Lower lobe of right lung (tissue), 2 donors: ENCODE data around the gene THAP6. TPM values are rescaled to one million over a fixed set of nuclear protein-coding genes. Genes with fewer than 3 reads are reported as not detected.

Experiments
- ATAC-seq, 2 donors: fragments of 200-7000 bp; cut with Tn5 transposase; one replicate each; pipeline ENCODE4 v1.9.1; 2020 to 2022; ENCODE audit warnings: mild to moderate bottlenecking in 2 of 2, moderate library complexity in 2 of 2
- DNase-seq: peaks from one replicate; pipeline ENCODE4 v3.0.0-alpha.2; 2020
- H3K27ac ChIP-seq: fragments of 200-600 bp; one replicate; pipeline ENCODE4 v1.8.0; 2022
- H3K27me3 ChIP-seq: fragments of 200-600 bp; one replicate; pipeline ENCODE4 v1.8.0; 2022; ENCODE audit warnings: low read depth
- H3K36me3 ChIP-seq: fragments of 200-600 bp; one replicate; pipeline ENCODE4 v1.8.0; 2022; ENCODE audit warnings: mild to moderate bottlenecking
- H3K4me1 ChIP-seq: fragments of 200-600 bp; one replicate; pipeline ENCODE4 v1.8.0; 2022
- H3K4me3 ChIP-seq: fragments of 200-600 bp; one replicate; pipeline ENCODE4 v1.8.0; 2022; ENCODE audit warnings: mild to moderate bottlenecking
- H3K9me3 ChIP-seq: fragments of 200-600 bp; one replicate; pipeline ENCODE4 v1.8.0; 2022
- intact Hi-C: fragments of 100-400 bp; cut with DNase I; formaldehyde crosslinking; loops from one replicate; pipeline ENCODE4 v1.11.0; 2022
- total RNA-seq: library from RNA; stranded (reverse); fragmentation: NEBNext Ultra II Directional; extraction: Animal tissue kit (Norgen Biotek cat#: 25700); gene quantifications from one replicate; pipeline ENCODE4 v1.2.1, GENCODE V29; 2021
- TF ChIP-seq, protein P1 (sequence below): fragments of 200-600 bp; IDR thresholded peaks from one replicate; pipeline ENCODE4 v1.8.0; 2022; ENCODE audit warnings: antibody characterized with exemption, mild to moderate bottlenecking
- donor health status: DM: no; HTN: yes; CAD: no; lungs with severe emphysema.

THAP6 gene
- total RNA-seq, 1 donor from 2014 or later, result 20.6 TPM

DNA sequence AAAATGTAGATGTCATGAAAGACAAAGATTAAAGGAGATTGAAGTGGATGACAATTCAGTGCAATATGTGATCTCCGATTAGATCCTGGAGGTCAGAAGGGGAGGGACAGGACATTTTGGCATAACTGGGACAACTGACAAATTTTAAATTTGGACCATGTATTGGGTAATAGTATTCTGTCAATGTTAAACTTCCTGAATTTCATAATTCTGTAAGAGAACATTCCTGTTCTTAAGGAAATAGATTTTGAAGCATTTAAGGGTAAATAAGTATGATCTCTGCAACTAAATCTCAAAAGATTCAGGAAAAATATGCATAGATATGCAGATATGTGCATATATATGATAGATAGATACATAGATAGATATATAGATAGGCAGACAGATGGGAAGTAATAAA, 52.6 kb downstream of the THAP6 start:
- TF ChIP-seq, protein P1, sequence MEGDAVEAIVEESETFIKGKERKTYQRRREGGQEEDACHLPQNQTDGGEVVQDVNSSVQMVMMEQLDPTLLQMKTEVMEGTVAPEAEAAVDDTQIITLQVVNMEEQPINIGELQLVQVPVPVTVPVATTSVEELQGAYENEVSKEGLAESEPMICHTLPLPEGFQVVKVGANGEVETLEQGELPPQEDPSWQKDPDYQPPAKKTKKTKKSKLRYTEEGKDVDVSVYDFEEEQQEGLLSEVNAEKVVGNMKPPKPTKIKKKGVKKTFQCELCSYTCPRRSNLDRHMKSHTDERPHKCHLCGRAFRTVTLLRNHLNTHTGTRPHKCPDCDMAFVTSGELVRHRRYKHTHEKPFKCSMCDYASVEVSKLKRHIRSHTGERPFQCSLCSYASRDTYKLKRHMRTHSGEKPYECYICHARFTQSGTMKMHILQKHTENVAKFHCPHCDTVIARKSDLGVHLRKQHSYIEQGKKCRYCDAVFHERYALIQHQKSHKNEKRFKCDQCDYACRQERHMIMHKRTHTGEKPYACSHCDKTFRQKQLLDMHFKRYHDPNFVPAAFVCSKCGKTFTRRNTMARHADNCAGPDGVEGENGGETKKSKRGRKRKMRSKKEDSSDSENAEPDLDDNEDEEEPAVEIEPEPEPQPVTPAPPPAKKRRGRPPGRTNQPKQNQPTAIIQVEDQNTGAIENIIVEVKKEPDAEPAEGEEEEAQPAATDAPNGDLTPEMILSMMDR, result no peak
- Histone ChIP-seq H3K27ac (no peak overlapping the region), H3K9me3 (no peaks in the 10 kb centered on the region), H3K27me3 (no peaks in the 10 kb centered on the region), H3K4me3 (no peak overlapping the region), H3K4me1 (no peaks in the 10 kb centered on the region), H3K36me3 (no peaks in the 10 kb centered on the region)
- intact Hi-C loops, result no loop called here
- ATAC-seq (no peak), DNase-seq (no peak)

DNA sequence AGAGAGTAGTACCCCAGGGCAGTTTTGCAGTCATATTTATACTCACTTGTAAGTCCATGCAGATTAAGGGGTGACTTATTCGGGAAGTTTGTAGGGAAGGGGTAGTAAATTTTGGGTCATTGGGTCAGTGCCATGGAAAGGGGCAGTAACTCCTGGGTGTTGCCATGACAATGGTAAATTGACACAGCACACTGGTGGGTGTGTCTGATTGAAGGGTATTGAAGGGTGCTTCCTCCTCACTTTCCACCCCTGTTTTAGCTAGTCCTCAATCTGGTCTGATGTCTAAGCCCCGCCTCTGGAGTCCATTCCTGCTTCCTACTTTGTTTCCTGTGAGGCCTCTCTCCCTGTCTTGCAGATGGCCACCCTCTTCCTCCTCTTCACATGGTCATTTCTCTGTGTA, 53.5 kb downstream of the THAP6 start:
- Histone ChIP-seq H3K27me3 (no peaks in the 10 kb centered on the region), H3K27ac (no peak overlapping the region), H3K9me3 (no peaks in the 10 kb centered on the region), H3K4me3 (no peak overlapping the region), H3K36me3 (no peaks in the 10 kb centered on the region), H3K4me1 (no peaks in the 10 kb centered on the region)
- TF ChIP-seq, protein P1, result no peak
- intact Hi-C loops, result no loop called here
- DNase-seq (no peak), ATAC-seq (no peak)

Other genes with a start within 250 kb of the THAP6 start
- 28.9 TPM for gene RCHY1, start 70 bp upstream of the THAP6 start, total RNA-seq
- gene ODAPH, start 41.6 kb downstream of the THAP6 start, total RNA-seq, result not detected
- gene CDKL2, start 116.1 kb downstream of the THAP6 start, total RNA-seq, result 20.9 TPM
- 101 TPM for gene G3BP2, start 158.9 kb downstream of the THAP6 start, total RNA-seq
- 55.6 TPM for gene USO1, start 210.1 kb downstream of the THAP6 start, total RNA-seq